ENCODE results near the gene GPC3.
"Not testable (repeated sequence)": the region's sequence is repeated elsewhere in the genome, so short reads cannot be mapped to it uniquely, and the experiment has no call there.

GPC3 gene

GRCh38 chrX:133836561-133836960, 148.8 kb downstream of the GPC3 start:
- no peak for DNase-seq

- no peak for DNase-seq
These were observed 150.6 kb downstream of the GPC3 start for GRCh38 chrX:133834771-133835170.

- no peak for DNase-seq
These were observed 165.8 kb downstream of the GPC3 start for GRCh38 chrX:133819546-133819945.

GRCh38 chrX:133818019-133818418, 167.4 kb downstream of the GPC3 start:
- no peak for DNase-seq

- DNase-seq, result no peak
These were observed 169.9 kb downstream of the GPC3 start for GRCh38 chrX:133815496-133815895.

GRCh38 chrX:133813971-133814370, 171.4 kb downstream of the GPC3 start:
- no peak for DNase-seq

- DNase-seq, result no peak
These were observed 173.0 kb downstream of the GPC3 start for GRCh38 chrX:133812402-133812801.

GRCh38 chrX:133810925-133811324, 174.5 kb downstream of the GPC3 start:
- DNase-seq, result no peak

GRCh38 chrX:133804072-133804471, 181.3 kb downstream of the GPC3 start:
- no peak for DNase-seq

GRCh38 chrX:133796282-133796681, 189.1 kb downstream of the GPC3 start:
- no peak for DNase-seq

- no peak for DNase-seq
These were observed 191.3 kb downstream of the GPC3 start for GRCh38 chrX:133794126-133794525.

- DNase-seq, result no peak
These were observed 191.8 kb downstream of the GPC3 start for GRCh38 chrX:133793626-133794025.

- DNase-seq, result no peak
These were observed 193.0 kb downstream of the GPC3 start for GRCh38 chrX:133792198-133792953.

GRCh38 chrX:133789829-133790228, 195.6 kb downstream of the GPC3 start:
- DNase-seq, result no peak

- no peak for DNase-seq
These were observed 199.0 kb downstream of the GPC3 start for GRCh38 chrX:133786382-133786781.

GRCh38 chrX:133783274-133783673, 202.1 kb downstream of the GPC3 start:
- no peak for DNase-seq

GRCh38 chrX:133781174-133781573, 204.2 kb downstream of the GPC3 start:
- DNase-seq, result no peak

GRCh38 chrX:133776072-133776471, 209.3 kb downstream of the GPC3 start:
- DNase-seq, result no peak

- DNase-seq, result no peak
These were observed 210.6 kb downstream of the GPC3 start for GRCh38 chrX:133774807-133775206.

GRCh38 chrX:133771086-133771646, 214.2 kb downstream of the GPC3 start:
- DNase-seq, result no peak

- DNase-seq, result not testable (repeated sequence)
These were observed 222.3 kb downstream of the GPC3 start for GRCh38 chrX:133762976-133763548.

GRCh38 chrX:133754657-133755056, 230.7 kb downstream of the GPC3 start:
- no peak for DNase-seq

GRCh38 chrX:133749951-133750350, 235.4 kb downstream of the GPC3 start:
- DNase-seq, result no peak

GRCh38 chrX:133749370-133749769, 236.0 kb downstream of the GPC3 start:
- DNase-seq, result no peak

- no peak for DNase-seq
These were observed 238.2 kb downstream of the GPC3 start for GRCh38 chrX:133747196-133747595.
